Measurements from ENCODE around the gene SECISBP2. TPM values are rescaled to one million over a fixed set of nuclear protein-coding genes. Genes with fewer than 3 reads are reported as not detected.

SECISBP2 gene
- total and polyA plus RNA-seq, 2 donors (not counting 1 experiment from before 2014, with no cell fraction given): 56.6 to 124 TPM

- Histone ChIP-seq H3K4me3 (ENCODE audit: control extremely low read depth in 1 of 5, extremely low read depth in 1 of 5, insufficient read depth in 1 of 5, low read depth in 2 of 5, low read length in 4 of 5) (no peak overlapping the region), H3K27ac (ENCODE audit: low read length in 2 of 2) (no peak overlapping the region), H2AFZ (ENCODE audit: insufficient read depth, low read depth, low read length, poor library complexity, severe bottlenecking) (no peak overlapping the region), H3K4me2 (replicated peaks; ENCODE audit: low read depth, low read length, poor library complexity, severe bottlenecking) (no peak overlapping the region), H3K27me3 (replicated peaks in 1 of 4; ENCODE audit: control extremely low read depth in 1 of 4, control insufficient read depth in 3 of 4, insufficient read depth in 4 of 4, low read length in 3 of 4) (no peaks in the 10 kb centered on the region), H3K9me3 (ENCODE audit: control extremely low read depth in 1 of 3, control insufficient read depth in 2 of 3, insufficient read depth in 1 of 3, low read length in 2 of 3) (no peaks in the 10 kb centered on the region), H3K79me2 (ENCODE audit: control insufficient read depth, insufficient read depth, low read length) (peaks cover 15% of the 10 kb centered on the region), H3K36me3 (replicated peaks in 1 of 2; ENCODE audit: control extremely low read depth in 1 of 2, control insufficient read depth in 1 of 2, extremely low read depth in 1 of 2, insufficient read depth in 2 of 2, low read length in 1 of 2) (peaks cover 4 to 91% of the 10 kb centered on the region in 2 experiments), H4K20me1 (ENCODE audit: control insufficient read depth, insufficient read depth, low read length, poor library complexity, severe bottlenecking) (peaks cover 33% of the 10 kb centered on the region), H3K4me1 (ENCODE audit: control insufficient read depth in 2 of 2, insufficient read depth in 2 of 2, low read length in 2 of 2) (peaks cover 0 to 7% of the 10 kb centered on the region in 2 donors), H3K9ac (ENCODE audit: low read length) (no peak overlapping the region)
- CTCF ChIA-PET: no interaction called here
- 100% methylated on average over 2 of the region's 3 CpGs for WGBS (ENCODE audit: insufficient coverage)
- Mint-ChIP-seq H3K9me3 (ENCODE audit: insufficient read depth) (no peaks in the 10 kb centered on the region), H3K4me1 (peaks cover 9% of the 10 kb centered on the region), H3K4me3 (no peak overlapping the region), H3K27me3 (no peaks in the 10 kb centered on the region), H3K27ac (no peak overlapping the region)
- ATAC-seq (ENCODE audit: low read depth) (no peak), DNase-seq (no peak)
- intact Hi-C loops (cut with micrococcal nuclease): no loop called here
- POLR2A ChIA-PET: no interaction called here
- TF ChIP-seq CTCF (IDR thresholded peaks at IDR 0.05): no peak
- TF ChIP-seq EZH2 (IDR thresholded peaks at IDR 0.05; ENCODE audit: borderline replicate concordance, insufficient read depth, low read depth, low read length, poor library complexity, severe bottlenecking): no peak
These were observed 34.2 kb downstream of the SECISBP2 start for GRCh38 chr9:89352451-89352850.

GRCh38 chr9:89352874-89353649, 34.8 kb downstream of the SECISBP2 start:
- Mint-ChIP-seq H3K4me1 (peaks cover 9% of the 10 kb centered on the region), H3K27me3 (no peaks in the 10 kb centered on the region), H3K4me3 (no peak overlapping the region), H3K27ac (no peak overlapping the region), H3K9me3 (ENCODE audit: insufficient read depth) (no peaks in the 10 kb centered on the region)
- DNase-seq: no peak
- intact Hi-C loops (cut with micrococcal nuclease): no loop called here
- peaks cover 4 to 91% of the 10 kb centered on the region in 2 experiments for H3K36me3 ChIP-seq (replicated peaks in 1 of 2; ENCODE audit: control extremely low read depth in 1 of 2, control insufficient read depth in 1 of 2, extremely low read depth in 1 of 2, insufficient read depth in 2 of 2, low read length in 1 of 2)
- no peaks in the 10 kb centered on the region for H3K27me3 ChIP-seq (replicated peaks in 1 of 4; ENCODE audit: control extremely low read depth in 1 of 4, control insufficient read depth in 3 of 4, insufficient read depth in 4 of 4, low read length in 3 of 4)
- CTCF ChIA-PET: no interaction called here
- 100% methylated on average over 6 of the region's 8 CpGs for WGBS (ENCODE audit: insufficient coverage)
- peaks cover 0 to 7% of the 10 kb centered on the region in 2 donors for H3K4me1 ChIP-seq (ENCODE audit: control insufficient read depth in 2 of 2, insufficient read depth in 2 of 2, low read length in 2 of 2)
- POLR2A ChIA-PET: no interaction called here
- peaks cover 33% of the 10 kb centered on the region for H4K20me1 ChIP-seq (ENCODE audit: control insufficient read depth, insufficient read depth, low read length, poor library complexity, severe bottlenecking)
- no peak for TF ChIP-seq CTCF (IDR thresholded peaks at IDR 0.05)
- TF ChIP-seq EZH2 (IDR thresholded peaks at IDR 0.05; ENCODE audit: borderline replicate concordance, insufficient read depth, low read depth, low read length, poor library complexity, severe bottlenecking): no peak
- H3K79me2 ChIP-seq (ENCODE audit: control insufficient read depth, insufficient read depth, low read length): peaks cover 15% of the 10 kb centered on the region
- H3K4me3 ChIP-seq (ENCODE audit: control extremely low read depth in 1 of 5, extremely low read depth in 1 of 5, insufficient read depth in 1 of 5, low read depth in 2 of 5, low read length in 4 of 5): no peak overlapping the region
- H2AFZ ChIP-seq (ENCODE audit: insufficient read depth, low read depth, low read length, poor library complexity, severe bottlenecking): no peak overlapping the region
- H3K4me2 ChIP-seq (replicated peaks; ENCODE audit: low read depth, low read length, poor library complexity, severe bottlenecking): no peak overlapping the region
- H3K9ac ChIP-seq (ENCODE audit: low read length): no peak overlapping the region
- H3K27ac ChIP-seq (ENCODE audit: low read length in 2 of 2): no peak overlapping the region
- no peaks in the 10 kb centered on the region for H3K9me3 ChIP-seq (ENCODE audit: control extremely low read depth in 1 of 3, control insufficient read depth in 2 of 3, insufficient read depth in 1 of 3, low read length in 2 of 3)
- ATAC-seq (ENCODE audit: low read depth): no peak
